ENCODE results near the gene SIM2.

Gene SIM2

GRCh38 chr21:36709868-36710728, 11.2 kb downstream of the SIM2 start:
- in situ Hi-C loops (cut with MboI; ENCODE audit: low sequenced_read_pairs): no loop called here

- in situ Hi-C loops (cut with MboI; ENCODE audit: low sequenced_read_pairs): no loop called here
Observed at GRCh38 chr21:36710729-36711048, 11.8 kb downstream of the SIM2 start.

DNA sequence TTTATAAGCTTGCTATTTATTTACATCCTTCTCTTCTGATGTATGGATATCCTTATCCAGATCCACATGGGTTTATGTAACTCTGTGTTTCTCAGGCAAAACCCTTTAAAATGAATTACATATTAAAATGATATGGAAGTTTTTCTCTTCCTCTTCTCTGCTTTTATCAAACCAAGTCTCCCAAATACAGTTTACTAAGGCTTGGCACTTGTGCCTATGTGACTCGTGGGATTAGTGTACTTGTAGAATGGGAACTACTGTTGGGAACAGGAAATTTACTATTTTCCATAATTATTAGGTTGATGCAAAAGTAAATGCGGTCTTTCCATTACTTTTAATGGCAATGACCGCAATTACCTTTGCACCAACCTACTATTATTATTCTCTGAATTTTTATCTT, 14.8 kb downstream of the SIM2 start:
- in situ Hi-C loops (cut with MboI; ENCODE audit: low sequenced_read_pairs): no loop called here

DNA sequence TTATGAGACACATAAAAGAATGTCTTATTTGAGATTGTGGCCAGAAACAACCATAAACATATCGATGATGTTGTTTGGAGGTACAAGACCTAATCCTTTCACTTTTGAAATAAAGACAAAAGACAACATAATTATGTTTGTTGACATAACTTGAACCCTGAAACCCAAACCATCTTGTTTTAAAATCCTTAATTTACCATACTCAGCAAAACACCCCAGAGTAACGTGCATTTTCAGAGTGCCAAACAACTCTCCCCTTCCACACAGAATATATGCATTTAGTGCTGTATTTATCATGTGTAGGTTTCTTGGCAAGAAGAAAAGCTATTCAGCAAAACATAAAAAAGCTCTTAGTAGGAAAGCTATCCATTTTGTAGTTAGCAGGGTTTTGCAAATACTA, 17.5 kb downstream of the SIM2 start:
- in situ Hi-C loops (cut with MboI; ENCODE audit: low sequenced_read_pairs): no loop called here

DNA sequence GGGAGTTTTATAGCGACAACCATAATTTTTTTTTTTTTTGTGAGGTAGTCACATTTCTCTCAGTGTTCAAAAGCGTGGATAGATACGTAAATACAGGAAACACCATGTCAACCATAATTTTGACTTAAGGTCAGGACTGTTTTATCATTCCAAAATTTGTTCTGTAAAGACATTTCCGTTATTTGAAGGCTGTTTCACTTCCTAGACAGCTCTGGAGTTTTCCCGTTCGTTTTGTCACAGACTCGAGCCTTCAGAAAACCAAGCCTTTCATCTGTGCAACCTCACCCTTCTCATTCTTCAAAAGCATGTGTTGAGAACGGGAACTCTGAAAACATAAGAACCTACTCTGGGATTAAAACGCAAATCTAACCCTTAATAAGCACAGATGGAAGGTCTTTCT, 17.9 kb downstream of the SIM2 start:
- in situ Hi-C loops (cut with MboI; ENCODE audit: low sequenced_read_pairs): no loop called here

DNA sequence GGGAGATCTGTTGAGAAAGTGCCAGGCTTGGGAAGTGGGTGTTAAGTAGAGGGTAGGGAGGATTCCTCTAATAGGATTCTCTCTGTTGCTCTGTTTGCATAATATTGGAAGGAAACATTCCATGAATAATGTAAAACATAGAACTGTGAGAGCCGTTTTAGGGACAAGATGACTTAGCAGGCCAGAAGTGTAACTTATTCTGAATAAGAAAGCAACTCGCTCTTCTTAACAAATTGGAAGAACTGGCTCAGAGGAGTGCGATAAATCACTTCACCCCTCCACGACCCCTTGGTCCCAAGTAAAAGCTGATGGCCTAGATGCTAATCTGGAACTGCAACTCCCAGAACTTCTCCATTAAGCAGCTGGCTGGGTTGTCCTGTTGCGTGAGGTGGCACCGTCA, 19.1 kb downstream of the SIM2 start:
- in situ Hi-C loops (cut with MboI; ENCODE audit: low sequenced_read_pairs): no loop called here

DNA sequence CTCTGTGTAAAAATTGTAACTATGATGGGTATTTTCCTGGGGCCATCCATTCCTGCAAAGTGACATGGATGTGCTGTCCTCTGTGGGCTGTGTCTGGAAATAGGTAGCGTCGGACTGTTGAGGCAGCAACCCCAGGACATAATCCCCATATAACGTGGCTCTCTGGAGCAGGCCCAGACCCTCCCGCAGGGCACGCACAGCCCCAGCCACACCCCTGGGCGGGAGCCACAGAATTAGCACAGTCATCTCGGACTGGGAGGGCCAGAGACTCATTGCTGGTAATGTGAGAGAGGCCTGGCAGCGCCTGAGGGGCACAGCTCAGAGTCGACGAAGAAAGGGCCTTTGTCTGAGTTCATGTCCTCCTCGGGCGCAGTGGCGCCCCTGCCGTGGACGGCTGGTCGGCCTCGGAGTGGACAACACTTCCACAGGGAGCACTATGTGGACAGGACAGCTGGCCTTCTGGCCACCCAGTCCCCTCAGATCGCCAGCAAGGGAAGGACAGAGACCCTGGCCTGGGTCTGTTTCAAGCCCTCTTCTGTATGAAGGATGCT, 20.1 kb downstream of the SIM2 start:
- in situ Hi-C loops (cut with MboI; ENCODE audit: low sequenced_read_pairs): no loop called here

- in situ Hi-C loops (cut with MboI; ENCODE audit: low sequenced_read_pairs): no loop called here
Observed at GRCh38 chr21:36719614-36720013, 20.7 kb downstream of the SIM2 start.

DNA sequence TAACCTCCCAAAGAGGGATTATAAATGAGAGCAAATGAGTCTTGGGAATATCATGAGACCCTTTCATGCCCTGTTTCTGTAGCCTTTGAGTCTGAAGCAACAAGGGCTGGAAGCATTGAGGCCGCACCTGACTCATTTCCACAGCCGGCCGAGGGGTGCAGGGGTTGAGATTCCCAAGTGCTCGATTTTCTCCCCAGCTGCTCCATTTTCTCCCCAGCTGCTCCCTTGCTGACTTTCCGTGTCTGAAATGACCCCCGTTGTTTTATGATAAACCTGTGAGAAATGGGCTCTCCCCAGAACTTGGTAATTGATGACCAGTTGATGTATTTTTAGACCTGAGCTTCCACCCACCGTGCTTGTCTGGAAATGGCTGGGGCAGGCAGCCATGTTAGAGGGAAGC, 22.9 kb downstream of the SIM2 start:
- in situ Hi-C loops (cut with MboI; ENCODE audit: low sequenced_read_pairs): no loop called here

- in situ Hi-C loops (cut with MboI; ENCODE audit: low sequenced_read_pairs): no loop called here
Observed at GRCh38 chr21:36722370-36723368, 23.8 kb downstream of the SIM2 start.

DNA sequence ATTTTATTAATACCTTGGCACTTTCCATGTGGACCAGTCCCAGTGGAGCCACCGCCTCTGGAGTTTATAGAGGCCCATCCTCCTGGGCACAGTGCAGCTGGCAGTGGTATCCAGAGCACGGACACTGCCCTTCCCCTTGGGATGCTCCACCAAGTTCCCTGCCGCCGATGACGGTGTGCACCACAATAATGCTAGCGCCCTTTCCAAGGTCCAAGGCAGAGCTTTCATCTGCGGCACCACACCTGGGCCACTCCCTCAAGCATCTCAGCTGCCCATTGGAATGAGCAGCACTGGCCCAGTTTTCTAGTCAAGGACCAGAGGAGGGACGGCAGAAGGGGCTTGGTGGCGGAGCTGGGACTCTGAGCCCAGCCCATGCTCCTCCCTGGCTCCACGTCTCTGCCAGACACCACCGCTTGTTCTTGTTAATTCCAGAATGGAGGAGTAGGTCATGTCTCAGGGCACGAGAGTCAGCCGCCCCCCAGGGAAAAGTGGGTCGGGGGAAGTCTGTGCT, 24.5 kb downstream of the SIM2 start:
- in situ Hi-C loops (cut with MboI; ENCODE audit: low sequenced_read_pairs): no loop called here

- in situ Hi-C loops (cut with MboI; ENCODE audit: low sequenced_read_pairs): no loop called here
Observed at GRCh38 chr21:36724660-36725059, 25.7 kb downstream of the SIM2 start.

DNA sequence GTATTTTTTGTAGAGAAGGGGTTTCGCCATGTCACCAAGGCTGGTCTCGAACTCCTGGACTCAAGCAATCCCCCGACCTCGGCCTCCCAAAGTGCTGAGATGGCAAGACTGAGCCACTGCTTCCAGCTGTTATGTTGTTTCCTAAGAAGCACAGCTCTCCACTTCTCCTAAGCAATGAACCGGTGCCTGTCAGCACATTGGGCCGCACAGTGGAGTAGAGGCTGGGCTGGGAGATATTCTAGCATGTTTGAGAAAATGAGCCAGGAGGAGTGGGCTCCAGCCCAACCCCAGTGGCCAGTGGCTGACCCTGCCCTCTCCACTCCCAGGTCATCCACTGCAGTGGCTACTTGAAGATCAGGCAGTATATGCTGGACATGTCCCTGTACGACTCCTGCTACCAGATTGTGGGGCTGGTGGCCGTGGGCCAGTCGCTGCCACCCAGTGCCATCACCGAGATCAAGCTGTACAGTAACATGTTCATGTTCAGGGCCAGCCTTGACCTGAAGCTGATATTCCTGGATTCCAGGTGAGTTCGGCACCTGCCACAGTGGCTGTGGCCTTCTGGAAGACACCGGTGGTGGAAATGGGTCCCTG, 27.0 kb downstream of the SIM2 start:
- in situ Hi-C loops (cut with MboI; ENCODE audit: low sequenced_read_pairs): no loop called here

DNA sequence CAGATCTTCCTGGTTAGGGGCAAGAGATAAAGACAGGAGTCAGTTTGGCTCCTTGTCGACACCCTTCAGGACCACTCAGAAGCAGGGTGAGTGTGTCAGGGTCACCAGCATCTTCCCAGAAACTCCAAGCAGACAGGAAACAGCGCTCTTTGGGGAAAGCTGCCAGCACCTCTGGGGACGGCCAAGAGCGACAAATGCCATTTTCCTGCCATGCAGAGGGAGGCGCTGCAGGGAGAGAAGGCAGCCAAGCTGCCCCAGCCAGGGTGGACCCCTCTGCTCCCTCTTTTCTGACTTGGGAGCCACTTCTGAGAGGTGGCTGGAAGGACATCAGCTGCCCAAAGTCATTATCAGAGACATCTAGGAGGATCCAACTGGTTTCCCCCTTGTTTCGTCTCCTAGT, 29.0 kb downstream of the SIM2 start:
- in situ Hi-C loops (cut with MboI; ENCODE audit: low sequenced_read_pairs): no loop called here

GRCh38 chr21:36728371-36729111, 29.6 kb downstream of the SIM2 start:
- in situ Hi-C loops (cut with MboI; ENCODE audit: low sequenced_read_pairs): no loop called here

GRCh38 chr21:36729310-36729970, 30.5 kb downstream of the SIM2 start:
- in situ Hi-C loops (cut with MboI; ENCODE audit: low sequenced_read_pairs): no loop called here

GRCh38 chr21:36730291-36731281, 31.7 kb downstream of the SIM2 start:
- in situ Hi-C loops (cut with MboI; ENCODE audit: low sequenced_read_pairs): no loop called here

- in situ Hi-C loops (cut with MboI; ENCODE audit: low sequenced_read_pairs): no loop called here
Observed at GRCh38 chr21:36732217-36732616, 33.3 kb downstream of the SIM2 start.

DNA sequence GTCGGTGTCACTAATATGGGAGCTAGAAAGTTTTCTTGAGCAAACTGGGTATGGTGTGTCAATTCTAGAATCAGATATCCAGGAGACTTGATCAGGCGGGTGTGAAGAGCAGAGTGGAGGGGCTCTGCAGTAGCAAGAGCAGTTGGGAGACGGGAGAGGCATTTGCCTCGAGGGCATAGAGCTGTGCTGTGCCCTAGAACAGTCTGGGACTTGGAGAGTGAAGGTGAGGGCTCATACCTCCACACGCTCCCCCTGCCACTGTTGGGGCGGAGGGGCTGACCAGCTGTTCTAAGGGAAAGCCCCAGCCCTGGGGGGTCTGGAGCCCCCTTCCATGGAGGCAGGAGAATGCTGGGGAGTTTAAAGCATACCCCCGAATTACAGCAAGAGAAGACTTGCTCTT, 33.8 kb downstream of the SIM2 start:
- in situ Hi-C loops (cut with MboI; ENCODE audit: low sequenced_read_pairs): no loop called here

Data from HL-60/S4 (cell line).